CD4-positive, alpha-beta T cell (primary cell): ENCODE data around the gene PHKB. TPM values are rescaled to one million over a fixed set of nuclear protein-coding genes. Genes with fewer than 3 reads are reported as not detected.

Source experiments
- ATAC-seq: fragments of 200-7000 bp; cut with Tn5 transposase; one replicate; pipeline ENCODE4 v1.10.0; 2022; ENCODE audit warnings: mild to moderate bottlenecking; ENCODE audit not compliant: poor library complexity
- CTCF ChIA-PET: fragments of 350-600 bp; sonication (Branson Sonifier 250); formaldehyde crosslinking; loops from one replicate; lab custom pipeline; 2021; ENCODE audit warnings: antibody characterized with exemption, inconsistent platforms; lab: Charles Lee
- POLR2A ChIA-PET: fragments of 350-600 bp; sonication (Branson Sonifier 250); formaldehyde crosslinking; loops from one replicate; lab custom pipeline; 2021; ENCODE audit warnings: antibody characterized with exemption, inconsistent platforms; lab: Charles Lee
- DNase-seq, 14 experiments: peaks; one replicate each; pipeline ENCODE4 v3.0.0-alpha.2; 2013 to 2020; ENCODE audit warnings: mixed read lengths in 2 of 14
- H3K27ac ChIP-seq, 2 donors: one replicate each; pipeline versions ENCODE4 v1.5.1 to v1.7.0; 2013; ENCODE audit warnings: low read length in 2 of 2, low read depth in 1 of 2, mild to moderate bottlenecking in 1 of 2
- H3K27me3 ChIP-seq, 2 experiments: 1 replicate in 1 of 2; 2 replicates in 1 of 2; pipeline versions ENCODE4 v1.6.1 to v1.7.0; 2013; ENCODE audit warnings: low read length in 2 of 2, control low read depth in 1 of 2, mild to moderate bottlenecking in 1 of 2, moderate library complexity in 1 of 2; ENCODE audit not compliant: insufficient read depth in 2 of 2, control insufficient read depth in 1 of 2
- H3K36me3 ChIP-seq: one replicate; pipeline ENCODE4 v1.6.1; 2013; ENCODE audit warnings: low read length, control low read depth; ENCODE audit not compliant: insufficient read depth
- H3K4me1 ChIP-seq: one replicate; pipeline ENCODE4 v1.6.1; 2013; ENCODE audit warnings: low read length, control low read depth; ENCODE audit not compliant: insufficient read depth
- H3K4me3 ChIP-seq: one replicate; pipeline ENCODE4 v1.5.1; 2013; ENCODE audit warnings: mild to moderate bottlenecking, low read length, moderate library complexity
- H3K9me3 ChIP-seq, 2 experiments: 1 replicate in 1 of 2; 2 replicates in 1 of 2; pipeline versions ENCODE4 v1.6.1 to v1.7.0; 2013; ENCODE audit warnings: low read length in 2 of 2, mild to moderate bottlenecking in 2 of 2, control low read depth in 1 of 2, moderate library complexity in 1 of 2; ENCODE audit not compliant: control insufficient read depth in 1 of 2, insufficient read depth in 1 of 2
- H3K27ac Mint-ChIP-seq: one replicate; pipeline ENCODE4 v1.8.0; 2020; ENCODE audit warnings: mixed read lengths
- H3K27me3 Mint-ChIP-seq: one replicate; pipeline ENCODE4 v1.8.0; 2021; ENCODE audit warnings: mixed read lengths
- H3K36me3 Mint-ChIP-seq: one replicate; pipeline ENCODE4 v1.8.0; 2021; ENCODE audit warnings: low read depth, mixed read lengths
- H3K4me1 Mint-ChIP-seq: one replicate; pipeline ENCODE4 v1.8.0; 2021; ENCODE audit warnings: low read depth, mixed read lengths
- H3K4me3 Mint-ChIP-seq: one replicate; pipeline ENCODE4 v1.8.0; 2020; ENCODE audit warnings: mild to moderate bottlenecking, mixed read lengths
- H3K9me3 Mint-ChIP-seq: one replicate; pipeline ENCODE4 v1.8.0; 2020; ENCODE audit warnings: mixed read lengths
- CTCF ChIP-seq: fragments of 200-600 bp; IDR thresholded peaks from one replicate; pipeline ENCODE4 v1.8.0; 2022; ENCODE audit warnings: antibody characterized with exemption, mild to moderate bottlenecking
- intact Hi-C, 2 experiments: fragments of 100-400 bp; cut with DNase I in 1 of 2; cut with micrococcal nuclease in 1 of 2; formaldehyde crosslinking; loops; one replicate each; pipeline versions ENCODE4 v1.15.1 to v1.9.0; 2023 to 2025; cut with DNase I, micrococcal nuclease
- total RNA-seq, 174 experiments: library from RNA in 2 of 174; stranded (reverse) in 2 of 174; gene quantifications; one replicate each; pipeline ENCODE4 v1.2.3 and lab custom pipeline; 2021 to 2026

Gene PHKB
- total RNA-seq, 2 experiments from 2014 or later, result 28.8 to 31.3 TPM

GRCh38 chr16:47507701-47508100 lies 46.6 kb downstream of the PHKB start:
- Histone ChIP-seq H3K4me3 (no peak overlapping the region), H3K27me3 (no peaks in the 10 kb centered on the region), H3K36me3 (peaks cover 39% of the 10 kb centered on the region), H3K9me3 (no peaks in the 10 kb centered on the region), H3K4me1 (no peaks in the 10 kb centered on the region), H3K27ac (no peak overlapping the region)
- DNase-seq (no peak), ATAC-seq (no peak)
- H3K27me3 Mint-ChIP-seq, result no peaks in the 10 kb centered on the region
- H3K36me3 Mint-ChIP-seq, result peaks cover 90% of the 10 kb centered on the region
- no peak overlapping the region for H3K27ac Mint-ChIP-seq
- no peaks in the 10 kb centered on the region for H3K4me1 Mint-ChIP-seq
- CTCF ChIA-PET, result interaction anchor here (1.2 kb wide), 1 partner anchor 29 kb away, joined by 3 read pairs; no protein-coding TSS in a partner anchor
- no peak overlapping the region for H3K4me3 Mint-ChIP-seq
- intact Hi-C loops, result no loop called here
- H3K9me3 Mint-ChIP-seq, result no peaks in the 10 kb centered on the region
- no peak for TF ChIP-seq CTCF
- POLR2A ChIA-PET, result interaction anchor here (1.5 kb wide), 1 partner anchor 47 kb away, joined by 4 read pairs; the partner anchor contains the start of genes ITFG1 and PHKB

- no peak overlapping the region for H3K27ac ChIP-seq
- no peak for TF ChIP-seq CTCF
- peaks cover 43% of the 10 kb centered on the region for H3K36me3 ChIP-seq
- H3K4me3 Mint-ChIP-seq, result no peak overlapping the region
- H3K27ac Mint-ChIP-seq, result no peak overlapping the region
- H3K27me3 Mint-ChIP-seq, result no peaks in the 10 kb centered on the region
- ChIA-PET CTCF (no interaction called here), POLR2A (no interaction called here)
- no peaks in the 10 kb centered on the region for H3K9me3 Mint-ChIP-seq
- intact Hi-C loops, result no loop called here
- DNase-seq (no peak), ATAC-seq (no peak)
- no peaks in the 10 kb centered on the region for H3K27me3 ChIP-seq
- H3K4me1 Mint-ChIP-seq, result no peaks in the 10 kb centered on the region
- H3K36me3 Mint-ChIP-seq, result peaks cover 89% of the 10 kb centered on the region
- H3K9me3 ChIP-seq, result no peaks in the 10 kb centered on the region
- no peaks in the 10 kb centered on the region for H3K4me1 ChIP-seq
- no peak overlapping the region for H3K4me3 ChIP-seq
These were observed 50.8 kb downstream of the PHKB start for GRCh38 chr16:47511882-47512281.

GRCh38 chr16:47519037-47519436 lies 57.9 kb downstream of the PHKB start:
- no peak overlapping the region for H3K27ac Mint-ChIP-seq
- peaks cover 28% of the 10 kb centered on the region for H3K36me3 ChIP-seq
- DNase-seq (no peak), ATAC-seq (no peak)
- H3K9me3 Mint-ChIP-seq, result no peaks in the 10 kb centered on the region
- no peaks in the 10 kb centered on the region for H3K4me1 ChIP-seq
- H3K36me3 Mint-ChIP-seq, result peaks cover 95% of the 10 kb centered on the region
- ChIA-PET POLR2A (interaction anchor here (0.6 kb wide), 1 partner anchor 359 kb away, joined by 3 read pairs; no protein-coding TSS in a partner anchor), CTCF (no interaction called here)
- no peaks in the 10 kb centered on the region for H3K27me3 Mint-ChIP-seq
- H3K4me3 ChIP-seq, result no peak overlapping the region
- H3K27me3 ChIP-seq, result no peaks in the 10 kb centered on the region
- intact Hi-C loops, result no loop called here
- H3K9me3 ChIP-seq, result no peaks in the 10 kb centered on the region
- H3K4me1 Mint-ChIP-seq, result peaks cover 11% of the 10 kb centered on the region
- no peak overlapping the region for H3K4me3 Mint-ChIP-seq
- no peak for TF ChIP-seq CTCF
- no peak overlapping the region for H3K27ac ChIP-seq
